Neural cell (in vitro differentiated cells): ENCODE data around the gene BICRAL. TPM values are rescaled to one million over a fixed set of nuclear protein-coding genes. Genes with fewer than 3 reads are reported as not detected.

Experiments used
- H2AFZ ChIP-seq: fragments of 200-600, 300-800 bp; sonication (generic), shearing (Covaris generic); 2 replicates; pipeline ENCODE4 v1.6.0; 2014; ENCODE audit warnings: low read depth, mild to moderate bottlenecking, antibody characterized with exemption, low read length, moderate library complexity
- H3F3A ChIP-seq: fragments of 200-600 bp; shearing (Covaris generic); 2 replicates; pipeline ENCODE4 v1.6.1; 2016; ENCODE audit warnings: mild to moderate bottlenecking, moderate library complexity, mixed read lengths, antibody characterized with exemption, low read length; ENCODE audit not compliant: insufficient read depth, poor library complexity, severe bottlenecking
- H3K27ac ChIP-seq: fragments of 200-600, 300-800 bp; sonication (generic), shearing (Covaris generic); 2 replicates; pipeline ENCODE4 v1.5.1; 2014; ENCODE audit warnings: mild to moderate bottlenecking, low read length, moderate library complexity
- H3K27me3 ChIP-seq: fragments of 300-800, 200-600 bp; sonication (generic), shearing (Covaris generic); 2 replicates; pipeline ENCODE4 v1.6.0; 2014; ENCODE audit warnings: mild to moderate bottlenecking, low read depth, low read length, moderate library complexity; ENCODE audit not compliant: insufficient read depth
- H3K36me3 ChIP-seq: fragments of 300-800, 200-600 bp; sonication (generic), shearing (Covaris generic); 2 replicates; pipeline ENCODE4 v1.5.1; 2014; ENCODE audit warnings: mild to moderate bottlenecking, antibody characterized with exemption, low read length, moderate library complexity; ENCODE audit not compliant: insufficient read depth
- H3K4me2 ChIP-seq: fragments of 300-800, 200-600 bp; sonication (generic), shearing (Covaris generic); 2 replicates; pipeline ENCODE4 v1.6.0; 2014; ENCODE audit warnings: mild to moderate bottlenecking, low read length
- H3K4me3 ChIP-seq: fragments of 300-800, 200-600 bp; sonication (generic), shearing (Covaris generic); 2 replicates; pipeline ENCODE4 v1.5.1; 2014; ENCODE audit warnings: mild to moderate bottlenecking, low read length, moderate library complexity
- H3K79me2 ChIP-seq: fragments of 200-600 bp; shearing (Covaris generic); replicated peaks from 2 replicates; pipeline ENCODE4 v1.6.0; 2014; ENCODE audit warnings: mild to moderate bottlenecking, low read length, moderate library complexity; ENCODE audit not compliant: insufficient read depth
- H3K9ac ChIP-seq: fragments of 300-800, 200-600 bp; sonication (generic), shearing (Covaris generic); 2 replicates; pipeline ENCODE4 v1.6.1; 2016; ENCODE audit warnings: mild to moderate bottlenecking, low read length, mixed read lengths
- H3K9me2 ChIP-seq: fragments of 200-600 bp; shearing (Covaris generic); 2 replicates; pipeline ENCODE4 v1.6.1; 2016; ENCODE audit warnings: mild to moderate bottlenecking, low read length, mixed read lengths; ENCODE audit not compliant: insufficient read depth
- H3K9me3 ChIP-seq: fragments of 200-600, 300-800 bp; sonication (generic), shearing (Covaris generic); 2 replicates; pipeline ENCODE4 v1.6.1; 2016; ENCODE audit warnings: mild to moderate bottlenecking, mixed run types, low read length, moderate library complexity, mixed read lengths
- H4K20me1 ChIP-seq: fragments of 200-600 bp; shearing (Covaris generic); 2 replicates; pipeline ENCODE4 v1.6.1; 2016; ENCODE audit warnings: mild to moderate bottlenecking, mixed run types; ENCODE audit not compliant: insufficient read depth
- EP300 ChIP-seq: fragments of 450-650 bp; conservative IDR thresholded peaks from 2 replicates; pipeline ENCODE4 v1.6.1; 2014; ENCODE audit warnings: antibody characterized with exemption, mild to moderate bottlenecking, moderate library complexity; ENCODE audit not compliant: poor library complexity, severe bottlenecking
- EZH2 ChIP-seq: fragments of 200-600, 300-800 bp; shearing (Covaris generic), sonication (generic); IDR thresholded peaks from 2 replicates; pipeline ENCODE4 v1.6.1; 2014; ENCODE audit warnings: antibody characterized with exemption, low read length, borderline replicate concordance, mild to moderate bottlenecking; ENCODE audit not compliant: insufficient read depth, poor library complexity, severe bottlenecking
- MXI1 ChIP-seq: fragments of 450-650 bp; conservative IDR thresholded peaks from 2 replicates; pipeline ENCODE4 v1.6.1; 2014; ENCODE audit warnings: antibody characterized with exemption, mild to moderate bottlenecking; ENCODE audit not compliant: poor library complexity, severe bottlenecking
- POLR2AphosphoS5 ChIP-seq: IDR thresholded peaks from 2 replicates; pipeline ENCODE4 v1.6.1; 2012
- RAD21 ChIP-seq: fragments of 450-650 bp; conservative IDR thresholded peaks from 2 replicates; pipeline ENCODE4 v1.6.1; 2014; ENCODE audit warnings: antibody characterized with exemption, mild to moderate bottlenecking, moderate library complexity
- REST ChIP-seq: IDR thresholded peaks from 2 replicates; pipeline ENCODE4 v1.6.1; 2012; ENCODE audit warnings: borderline replicate concordance
- SMC3 ChIP-seq: fragments of 450-650 bp; conservative IDR thresholded peaks from 2 replicates; pipeline ENCODE4 v1.6.1; 2014; ENCODE audit warnings: antibody characterized with exemption, mild to moderate bottlenecking, moderate library complexity; ENCODE audit not compliant: poor library complexity
- TAF1 ChIP-seq: IDR thresholded peaks from 2 replicates; pipeline ENCODE4 v1.6.1; 2012; ENCODE audit warnings: low read depth
- polyA plus RNA-seq: library from polyadenylated mRNA; depleted of rRNA; stranded (reverse); fragments of >200 nt; gene quantifications from 2 replicates; pipeline ENCODE4 v1.2.3, GENCODE V29; 2014
- TF ChIP-seq, protein P1 (sequence below): fragments of 450-650 bp; IDR thresholded peaks from 2 replicates; pipeline ENCODE4 v1.5.1; 2014; ENCODE audit warnings: antibody characterized with exemption, mild to moderate bottlenecking, moderate library complexity; ENCODE audit not compliant: poor library complexity, severe bottlenecking

BICRAL gene
- polyA plus RNA-seq, 1 donor from 2014 or later, result 6.7 TPM

DNA sequence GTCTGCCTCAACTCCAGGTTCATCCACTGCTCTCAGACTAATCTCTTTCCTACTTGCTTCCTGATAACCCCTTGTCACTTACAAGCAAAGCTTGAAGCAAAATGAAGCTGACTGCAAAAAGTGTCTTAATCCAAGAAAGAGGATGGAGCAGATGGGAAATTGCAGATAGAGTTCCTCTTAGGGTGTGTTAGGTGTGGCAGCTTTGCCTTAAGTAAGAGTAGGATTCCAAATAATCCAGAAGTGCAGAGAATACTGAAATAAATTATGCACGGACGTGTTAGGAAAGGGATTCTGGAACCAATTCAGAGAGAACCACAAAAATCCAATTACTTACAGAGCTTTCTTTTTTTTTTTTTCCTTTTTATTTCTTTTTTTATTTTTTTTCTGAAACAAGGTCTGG lies 91.5 kb downstream of the BICRAL start:
- H2AFZ ChIP-seq, result no peak overlapping the region
- H4K20me1 ChIP-seq, result no peaks in the 10 kb centered on the region
- H3K4me3 ChIP-seq, result no peak overlapping the region
- no peak for TF ChIP-seq EZH2
- TF ChIP-seq RAD21, result no peak
- TF ChIP-seq, protein P1, sequence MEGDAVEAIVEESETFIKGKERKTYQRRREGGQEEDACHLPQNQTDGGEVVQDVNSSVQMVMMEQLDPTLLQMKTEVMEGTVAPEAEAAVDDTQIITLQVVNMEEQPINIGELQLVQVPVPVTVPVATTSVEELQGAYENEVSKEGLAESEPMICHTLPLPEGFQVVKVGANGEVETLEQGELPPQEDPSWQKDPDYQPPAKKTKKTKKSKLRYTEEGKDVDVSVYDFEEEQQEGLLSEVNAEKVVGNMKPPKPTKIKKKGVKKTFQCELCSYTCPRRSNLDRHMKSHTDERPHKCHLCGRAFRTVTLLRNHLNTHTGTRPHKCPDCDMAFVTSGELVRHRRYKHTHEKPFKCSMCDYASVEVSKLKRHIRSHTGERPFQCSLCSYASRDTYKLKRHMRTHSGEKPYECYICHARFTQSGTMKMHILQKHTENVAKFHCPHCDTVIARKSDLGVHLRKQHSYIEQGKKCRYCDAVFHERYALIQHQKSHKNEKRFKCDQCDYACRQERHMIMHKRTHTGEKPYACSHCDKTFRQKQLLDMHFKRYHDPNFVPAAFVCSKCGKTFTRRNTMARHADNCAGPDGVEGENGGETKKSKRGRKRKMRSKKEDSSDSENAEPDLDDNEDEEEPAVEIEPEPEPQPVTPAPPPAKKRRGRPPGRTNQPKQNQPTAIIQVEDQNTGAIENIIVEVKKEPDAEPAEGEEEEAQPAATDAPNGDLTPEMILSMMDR, result no peak
- no peaks in the 10 kb centered on the region for H3K27me3 ChIP-seq
- no peaks in the 10 kb centered on the region for H3K9me3 ChIP-seq
- no peaks in the 10 kb centered on the region for H3K9me2 ChIP-seq
- no peaks in the 10 kb centered on the region for H3K36me3 ChIP-seq
- no peaks in the 10 kb centered on the region for H3K79me2 ChIP-seq
- H3K27ac ChIP-seq, result no peak overlapping the region
- H3F3A ChIP-seq, result no peaks in the 10 kb centered on the region
- no peak overlapping the region for H3K4me2 ChIP-seq
- no peak overlapping the region for H3K9ac ChIP-seq

GRCh38 chr6:42877695-42878094 lies 95.8 kb downstream of the BICRAL start:
- Histone ChIP-seq H3F3A (no peaks in the 10 kb centered on the region), H3K9me2 (no peaks in the 10 kb centered on the region), H3K4me2 (no peak overlapping the region), H3K4me3 (no peak overlapping the region), H3K27me3 (no peaks in the 10 kb centered on the region), H3K36me3 (no peaks in the 10 kb centered on the region), H3K27ac (no peak overlapping the region), H3K9ac (no peak overlapping the region), H2AFZ (no peak overlapping the region), H4K20me1 (no peaks in the 10 kb centered on the region), H3K79me2 (peaks cover 13% of the 10 kb centered on the region), H3K9me3 (no peaks in the 10 kb centered on the region)
- TF ChIP-seq REST, result no peak
- TF ChIP-seq RAD21, result no peak
- no peak for TF ChIP-seq MXI1
- TF ChIP-seq SMC3, result no peak
- TF ChIP-seq EP300, result no peak
- no peak for TF ChIP-seq POLR2AphosphoS5
- TF ChIP-seq, protein P1, result no peak
- no peak for TF ChIP-seq TAF1
